Panc1 (cell line): ENCODE data around the gene PCLO.

Experiments used
- POLR2AphosphoS5 ChIP-seq: IDR thresholded peaks from 2 replicates; pipeline ENCODE4 v1.6.1; 2012; ENCODE audit warnings: mild to moderate bottlenecking, low read depth, low read length, moderate library complexity
- TF ChIP-seq, protein P1 (sequence below): fragments of 450-650 bp; IDR thresholded peaks from 2 replicates; pipeline ENCODE4 v1.5.1; 2017; ENCODE audit warnings: mild to moderate bottlenecking

GRCh38 chr7:82729172-82730030 lies 433.3 kb downstream of the PCLO start:
- no peak for TF ChIP-seq POLR2AphosphoS5
- TF ChIP-seq, protein P1, sequence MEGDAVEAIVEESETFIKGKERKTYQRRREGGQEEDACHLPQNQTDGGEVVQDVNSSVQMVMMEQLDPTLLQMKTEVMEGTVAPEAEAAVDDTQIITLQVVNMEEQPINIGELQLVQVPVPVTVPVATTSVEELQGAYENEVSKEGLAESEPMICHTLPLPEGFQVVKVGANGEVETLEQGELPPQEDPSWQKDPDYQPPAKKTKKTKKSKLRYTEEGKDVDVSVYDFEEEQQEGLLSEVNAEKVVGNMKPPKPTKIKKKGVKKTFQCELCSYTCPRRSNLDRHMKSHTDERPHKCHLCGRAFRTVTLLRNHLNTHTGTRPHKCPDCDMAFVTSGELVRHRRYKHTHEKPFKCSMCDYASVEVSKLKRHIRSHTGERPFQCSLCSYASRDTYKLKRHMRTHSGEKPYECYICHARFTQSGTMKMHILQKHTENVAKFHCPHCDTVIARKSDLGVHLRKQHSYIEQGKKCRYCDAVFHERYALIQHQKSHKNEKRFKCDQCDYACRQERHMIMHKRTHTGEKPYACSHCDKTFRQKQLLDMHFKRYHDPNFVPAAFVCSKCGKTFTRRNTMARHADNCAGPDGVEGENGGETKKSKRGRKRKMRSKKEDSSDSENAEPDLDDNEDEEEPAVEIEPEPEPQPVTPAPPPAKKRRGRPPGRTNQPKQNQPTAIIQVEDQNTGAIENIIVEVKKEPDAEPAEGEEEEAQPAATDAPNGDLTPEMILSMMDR: peak; percentile 75; the same call in 1 of the 2 replicates
